Renal cortical epithelial cell (primary cell): ENCODE data around the gene MALAT1. TPM values are rescaled to one million over a fixed set of nuclear protein-coding genes. Genes with fewer than 3 reads are reported as not detected.

Experiments
- DNase-seq: peaks from one replicate; pipeline ENCODE4 v3.0.0-alpha.2; 2011; ENCODE audit warnings: low read depth
- total RNA-seq: library from RNA; depleted of rRNA; stranded (reverse); fragments of >200 nt; gene quantifications from 2 replicates; pipeline ENCODE4 v1.2.3, GENCODE V29; 2014

Gene MALAT1
- total RNA-seq, 1 donor from 2014 or later = 12,764 TPM

- no peak for DNase-seq
These were observed 40.3 kb downstream of the MALAT1 start for GRCh38 chr11:65538915-65539743.

GRCh38 chr11:65539744-65540289 is 41.0 kb downstream of the MALAT1 start:
- no peak for DNase-seq

- DNase-seq = peak; percentile 64
These were observed 41.6 kb downstream of the MALAT1 start for GRCh38 chr11:65540290-65541092.

- no peak for DNase-seq
These were observed 42.5 kb downstream of the MALAT1 start for GRCh38 chr11:65541093-65541982.

- DNase-seq = no peak
These were observed 44.0 kb downstream of the MALAT1 start for GRCh38 chr11:65542738-65543390.

- DNase-seq = no peak
These were observed 47.0 kb downstream of the MALAT1 start for GRCh38 chr11:65545853-65546216.

GRCh38 chr11:65546217-65546958 is 47.5 kb downstream of the MALAT1 start:
- DNase-seq = peak; percentile 48

- DNase-seq = no peak
These were observed 48.7 kb downstream of the MALAT1 start for GRCh38 chr11:65547446-65548125.

GRCh38 chr11:65548395-65548794 is 49.5 kb downstream of the MALAT1 start:
- DNase-seq = no peak

GRCh38 chr11:65549096-65549495 is 50.3 kb downstream of the MALAT1 start:
- peak; percentile 59 for DNase-seq

- DNase-seq = peak; percentile 26
These were observed 52.9 kb downstream of the MALAT1 start for GRCh38 chr11:65551572-65552387.

- no peak for DNase-seq
These were observed 53.6 kb downstream of the MALAT1 start for GRCh38 chr11:65552388-65552951.

- DNase-seq = no peak
These were observed 54.6 kb downstream of the MALAT1 start for GRCh38 chr11:65553301-65554001.

GRCh38 chr11:65554057-65554818 is 55.4 kb downstream of the MALAT1 start:
- DNase-seq = no peak

- no peak for DNase-seq
These were observed 56.1 kb downstream of the MALAT1 start for GRCh38 chr11:65554842-65555430.

GRCh38 chr11:65555693-65556231 is 56.9 kb downstream of the MALAT1 start:
- DNase-seq = peak; percentile 87
